Ecto neural progenitor cell (in vitro differentiated cells): Measurements from ENCODE around the gene DBNDD1.
A peak's percentile ranks its signal among the peaks of the same experiment; 100 is the strongest.

Experiments used
- DNase-seq: peaks from one replicate; pipeline ENCODE4 v3.0.0-alpha.2; 2018; ENCODE audit warnings: low spot score

DBNDD1 gene

DNA sequence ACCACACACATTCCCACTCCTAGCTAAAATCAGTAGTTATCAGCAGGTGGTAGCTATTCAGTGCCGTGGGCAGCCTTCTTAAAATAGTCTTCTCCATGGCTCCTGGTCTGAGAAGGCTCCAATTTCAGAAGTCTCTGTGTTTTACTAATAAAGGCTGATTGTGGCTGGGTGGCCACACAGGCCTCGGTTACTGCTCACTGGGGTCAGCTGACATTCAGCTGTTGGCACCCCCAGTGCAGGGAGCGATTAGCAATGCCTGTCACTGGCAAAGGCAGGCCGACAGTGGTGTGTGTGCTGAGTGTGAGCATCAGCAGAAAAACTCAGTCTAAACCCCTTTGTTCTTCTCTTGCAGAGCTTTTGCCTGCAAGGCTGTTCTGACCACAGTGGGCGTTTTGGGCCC is 16.6 kb upstream of the DBNDD1 start:
- no peak for DNase-seq

- DNase-seq, result no peak
Observed at GRCh38 chr16:90034504-90034903, 15.2 kb upstream of the DBNDD1 start.

GRCh38 chr16:90033387-90033786 is 14.1 kb upstream of the DBNDD1 start:
- no peak for DNase-seq

- no peak for DNase-seq
Observed at GRCh38 chr16:90032674-90033331, 13.5 kb upstream of the DBNDD1 start.

- DNase-seq, result no peak
Observed at GRCh38 chr16:90031931-90032673, 12.8 kb upstream of the DBNDD1 start.

DNA sequence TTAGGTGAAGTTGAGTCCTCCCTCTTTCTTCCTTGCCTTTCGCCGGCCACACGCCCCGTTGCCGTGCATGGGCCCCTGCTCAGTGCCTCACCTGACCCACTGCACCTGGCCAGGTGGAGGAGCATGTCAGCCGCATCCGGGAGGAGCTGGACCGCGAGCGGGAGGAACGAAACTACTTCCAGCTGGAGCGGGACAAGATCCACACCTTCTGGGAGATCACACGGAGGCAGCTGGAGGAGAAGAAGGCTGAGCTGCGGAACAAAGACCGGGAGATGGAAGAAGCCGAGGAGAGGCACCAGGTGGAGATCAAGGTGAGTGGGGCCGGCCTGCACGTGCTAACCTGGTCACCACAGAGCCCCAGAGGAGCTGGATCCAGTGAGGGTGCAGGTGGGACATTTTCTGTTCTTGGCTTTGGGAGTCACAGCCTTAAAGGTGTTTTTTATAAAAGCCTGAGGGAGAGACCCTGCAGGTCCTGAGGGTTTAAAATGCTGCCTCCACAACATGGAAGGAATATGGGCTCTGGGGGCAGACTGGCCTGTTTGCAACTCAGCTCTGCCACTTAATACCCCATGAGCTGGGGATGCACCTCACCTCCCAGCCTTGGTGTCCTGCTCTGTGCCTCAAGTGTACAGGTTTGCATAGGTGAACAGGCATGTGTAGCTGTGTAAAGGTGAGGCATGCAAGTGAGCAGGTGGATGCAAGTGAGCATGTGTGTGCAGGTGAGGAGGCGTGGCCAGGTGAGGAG is 12.1 kb upstream of the DBNDD1 start:
- DNase-seq, result no peak

GRCh38 chr16:90028985-90029384 is 9.7 kb upstream of the DBNDD1 start:
- no peak for DNase-seq

GRCh38 chr16:90027611-90028010 is 8.4 kb upstream of the DBNDD1 start:
- DNase-seq, result no peak

- no peak for DNase-seq
Observed at GRCh38 chr16:90026135-90026534, 6.9 kb upstream of the DBNDD1 start.

DNA sequence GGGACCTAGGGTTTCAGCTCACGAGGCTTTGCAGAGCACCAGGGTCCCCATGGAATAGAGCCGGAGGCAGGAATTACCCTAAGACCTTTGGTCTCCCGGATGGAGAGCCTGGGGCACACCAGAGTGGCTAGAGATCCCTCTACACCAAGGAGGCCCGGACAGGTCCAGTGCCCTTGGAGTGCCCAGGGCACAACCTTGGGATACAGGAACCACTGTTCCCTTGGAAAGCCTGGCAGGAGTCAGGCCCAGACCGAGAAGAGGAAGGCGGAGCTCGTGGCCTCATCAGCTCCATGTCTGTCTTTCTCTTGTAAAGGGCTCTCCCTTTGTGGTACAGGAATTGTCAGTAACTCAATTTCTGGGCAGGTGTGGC is 3.8 kb upstream of the DBNDD1 start:
- DNase-seq, result no peak

DNA sequence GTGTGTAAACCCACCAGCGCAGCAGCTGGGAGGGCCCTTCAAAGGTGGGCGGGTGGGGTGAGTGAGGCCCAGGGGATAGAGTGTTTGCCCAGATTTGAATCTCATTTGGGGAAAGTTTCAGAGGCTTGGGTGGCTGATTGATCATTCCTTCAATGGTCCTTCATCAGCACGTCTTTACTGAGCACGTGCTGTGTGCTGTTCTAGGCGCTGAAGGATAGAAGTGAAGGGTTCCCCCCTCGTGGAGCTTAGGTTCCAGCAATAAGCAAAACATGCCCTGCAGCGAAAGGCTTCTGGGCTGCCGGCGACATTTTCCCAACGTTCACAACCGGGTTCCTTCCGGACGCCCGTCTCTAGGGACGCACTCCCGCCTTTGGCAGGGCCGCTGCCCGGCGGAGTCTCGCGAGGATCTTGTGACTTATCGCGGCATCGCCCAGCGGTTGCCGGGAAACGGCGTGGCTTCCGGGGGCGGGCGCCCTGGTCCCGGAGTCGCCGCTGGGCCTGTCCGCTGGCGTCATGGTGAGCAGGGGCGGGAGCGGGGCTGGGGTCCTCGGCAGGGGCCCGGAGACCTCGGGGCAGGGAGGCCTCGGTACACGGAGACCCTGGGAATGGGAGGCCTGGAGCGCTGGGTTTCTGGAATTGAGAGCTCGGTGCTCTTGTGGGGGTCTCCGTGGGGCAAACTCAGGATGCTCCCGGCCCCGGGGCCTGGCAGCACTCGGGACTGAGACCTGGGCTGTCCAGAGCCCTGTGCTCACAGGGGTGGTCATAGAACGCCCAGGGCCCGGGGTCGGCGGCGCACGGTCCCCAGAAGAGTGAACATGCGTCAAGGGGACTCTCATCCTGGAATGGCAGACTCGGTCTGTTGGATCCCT is 3.2 kb upstream of the DBNDD1 start:
- DNase-seq, result no peak

- no peak for DNase-seq
Observed at GRCh38 chr16:90020838-90021382, 1.7 kb upstream of the DBNDD1 start.

DNA sequence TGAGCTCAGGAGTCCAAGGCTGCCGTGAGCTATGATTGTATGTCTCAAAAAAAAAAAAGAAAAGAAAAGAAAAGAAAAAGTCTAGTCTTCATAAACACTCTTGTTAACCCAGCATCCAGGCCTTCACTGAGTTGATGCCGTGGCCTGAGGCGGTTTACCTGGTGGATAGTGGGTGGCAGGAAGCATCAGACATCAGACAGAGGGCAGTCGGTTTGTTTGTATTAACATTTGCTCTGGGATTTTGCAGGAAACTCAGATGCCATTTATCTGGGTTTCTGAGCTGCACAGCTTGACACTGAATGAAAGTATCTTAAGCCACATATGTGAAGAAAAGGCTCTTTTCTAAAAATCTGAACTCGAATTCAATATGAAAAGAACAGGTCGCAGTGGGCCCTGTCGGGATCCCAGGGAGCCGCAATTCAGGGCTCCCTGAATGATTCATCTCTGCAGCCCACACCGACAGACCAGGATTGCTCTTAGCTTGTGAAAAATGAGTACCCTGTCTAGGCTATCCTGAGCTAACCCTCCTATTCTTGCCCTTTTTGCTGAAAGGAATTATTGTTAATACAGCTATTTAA is 1.1 kb upstream of the DBNDD1 start:
- DNase-seq, result no peak

DNA sequence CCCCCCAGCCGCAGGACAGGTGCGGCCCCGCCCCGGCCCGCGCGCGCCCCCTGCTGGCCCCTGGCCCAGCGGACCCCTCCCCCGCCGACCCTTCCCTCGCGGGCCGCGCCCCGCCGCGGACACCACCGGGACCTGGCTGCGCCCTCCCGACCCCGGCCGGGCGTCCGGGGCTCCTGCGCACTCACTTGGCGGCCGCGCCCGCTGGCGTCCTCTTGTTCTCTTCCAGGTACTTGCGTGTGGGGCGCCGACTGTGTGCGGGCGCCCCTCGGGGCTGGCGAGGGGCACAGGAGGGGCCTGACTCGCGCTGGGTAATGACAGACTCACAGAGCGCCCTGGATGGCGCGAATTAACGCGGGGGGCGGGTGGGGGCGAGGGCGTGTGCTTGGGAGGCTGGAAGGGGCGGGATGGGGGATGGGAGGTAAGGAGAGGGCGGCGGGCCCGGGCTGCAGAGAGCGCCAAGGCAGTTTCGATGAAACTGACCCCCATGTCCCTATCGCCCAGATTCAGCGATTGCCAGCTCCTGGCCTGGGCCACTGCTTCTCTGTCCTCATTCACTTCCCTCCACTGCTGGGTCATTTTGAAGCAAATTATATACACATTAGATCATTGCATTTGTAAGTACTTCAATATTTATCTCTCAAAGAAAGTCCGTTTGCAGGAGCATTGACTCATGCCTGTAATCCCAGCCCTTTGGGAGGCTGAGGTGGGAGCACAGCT is 445 bp upstream of the DBNDD1 start:
- DNase-seq, result peak; percentile 84

DNA sequence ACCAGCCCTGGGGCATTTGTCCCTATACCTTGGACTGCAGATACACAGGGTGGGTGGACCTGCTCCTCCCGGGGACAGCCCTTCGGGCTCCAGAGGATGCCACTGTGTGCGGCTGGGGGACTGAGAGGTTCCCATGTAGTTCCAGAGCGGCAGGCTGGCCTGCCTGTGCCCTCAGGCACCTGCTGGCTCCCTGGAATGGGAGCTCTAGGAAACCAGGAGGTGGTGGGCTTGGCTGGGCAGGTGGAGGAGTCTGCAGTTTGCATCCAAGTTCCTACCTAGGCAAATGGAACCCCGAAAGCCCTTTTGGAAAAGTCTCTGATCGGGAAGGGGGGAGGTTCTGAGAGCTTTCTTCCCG is 982 bp downstream of the DBNDD1 start:
- DNase-seq, result no peak

GRCh38 chr16:90016339-90016950 is 2.8 kb downstream of the DBNDD1 start:
- no peak for DNase-seq

- DNase-seq, result no peak
Observed at GRCh38 chr16:90015586-90016338, 3.5 kb downstream of the DBNDD1 start.

GRCh38 chr16:90012991-90013745 is 6.1 kb downstream of the DBNDD1 start:
- no peak for DNase-seq

DNA sequence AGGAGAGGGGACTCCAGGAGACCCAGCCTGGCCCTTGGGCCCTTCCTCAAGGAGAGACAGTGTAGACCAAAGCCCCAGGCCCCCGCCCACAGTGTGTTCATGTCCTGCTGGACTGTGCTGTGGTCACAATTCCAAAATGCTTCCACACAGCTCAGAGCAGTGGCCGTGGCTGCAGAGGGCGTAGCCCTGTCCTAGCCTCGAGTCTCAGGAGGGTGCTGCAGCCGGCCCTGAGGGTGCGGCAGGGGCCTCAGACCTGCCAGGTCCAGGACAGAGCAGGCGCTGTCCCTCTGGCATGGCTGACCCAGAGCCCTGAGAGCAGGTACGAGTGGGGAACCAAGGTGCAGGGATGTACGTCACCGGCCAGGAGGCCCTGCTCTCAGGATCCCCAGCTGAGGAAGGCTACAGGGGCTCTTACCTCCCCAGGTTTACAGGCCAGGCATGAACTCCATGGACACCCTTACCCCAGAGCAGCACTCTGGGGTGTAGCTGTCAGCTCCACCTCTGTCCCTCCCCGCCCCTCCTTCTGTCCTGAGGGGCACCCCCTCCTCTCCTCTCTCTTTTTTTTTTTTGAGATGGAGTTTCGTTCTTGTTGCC is 7.3 kb downstream of the DBNDD1 start:
- DNase-seq, result no peak
